ENCODE results near the gene MNAT1. TPM values are rescaled to one million over a fixed set of nuclear protein-coding genes. Genes with fewer than 3 reads are reported as not detected.

Gene MNAT1
- total and polyA plus RNA-seq, 2 experiments from 2014 or later: 22.2 to 55.2 TPM

DNA sequence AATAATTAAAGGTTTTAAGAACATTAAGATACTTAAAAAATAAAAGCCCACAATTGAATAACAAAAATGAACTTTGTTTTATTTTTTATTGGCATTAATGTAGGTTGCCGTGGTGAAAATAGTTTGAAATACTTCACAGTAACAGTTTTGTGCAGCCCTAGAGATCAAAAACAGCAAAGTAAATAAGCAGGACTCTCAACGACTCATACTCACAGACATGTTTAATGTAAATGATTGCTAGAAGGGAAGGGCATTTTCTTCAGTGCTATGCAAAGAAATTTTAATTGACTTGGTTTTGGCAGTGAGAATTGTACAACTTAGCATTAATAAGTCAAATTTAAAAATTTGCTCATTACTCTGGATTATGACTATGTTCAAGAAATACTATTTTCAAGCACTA is 230.3 kb downstream of the MNAT1 start:
- Histone ChIP-seq H3K4me3 (no peak overlapping the region), H3K36me3 (no peaks in the 10 kb centered on the region), H3K4me1 (ENCODE audit: low read depth) (no peaks in the 10 kb centered on the region), H3K27ac (no peak overlapping the region), H3K9me3 (ENCODE audit: low read depth) (no peaks in the 10 kb centered on the region), H3K27me3 (no peaks in the 10 kb centered on the region)
- TF ChIP-seq, protein P1, sequence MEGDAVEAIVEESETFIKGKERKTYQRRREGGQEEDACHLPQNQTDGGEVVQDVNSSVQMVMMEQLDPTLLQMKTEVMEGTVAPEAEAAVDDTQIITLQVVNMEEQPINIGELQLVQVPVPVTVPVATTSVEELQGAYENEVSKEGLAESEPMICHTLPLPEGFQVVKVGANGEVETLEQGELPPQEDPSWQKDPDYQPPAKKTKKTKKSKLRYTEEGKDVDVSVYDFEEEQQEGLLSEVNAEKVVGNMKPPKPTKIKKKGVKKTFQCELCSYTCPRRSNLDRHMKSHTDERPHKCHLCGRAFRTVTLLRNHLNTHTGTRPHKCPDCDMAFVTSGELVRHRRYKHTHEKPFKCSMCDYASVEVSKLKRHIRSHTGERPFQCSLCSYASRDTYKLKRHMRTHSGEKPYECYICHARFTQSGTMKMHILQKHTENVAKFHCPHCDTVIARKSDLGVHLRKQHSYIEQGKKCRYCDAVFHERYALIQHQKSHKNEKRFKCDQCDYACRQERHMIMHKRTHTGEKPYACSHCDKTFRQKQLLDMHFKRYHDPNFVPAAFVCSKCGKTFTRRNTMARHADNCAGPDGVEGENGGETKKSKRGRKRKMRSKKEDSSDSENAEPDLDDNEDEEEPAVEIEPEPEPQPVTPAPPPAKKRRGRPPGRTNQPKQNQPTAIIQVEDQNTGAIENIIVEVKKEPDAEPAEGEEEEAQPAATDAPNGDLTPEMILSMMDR (IDR thresholded peaks at IDR 0.05; ENCODE audit: low read depth, low read length): no peak
- no peak for DNase-seq (ENCODE audit: low read depth in 1 of 2, low spot score in 1 of 2)

DNA sequence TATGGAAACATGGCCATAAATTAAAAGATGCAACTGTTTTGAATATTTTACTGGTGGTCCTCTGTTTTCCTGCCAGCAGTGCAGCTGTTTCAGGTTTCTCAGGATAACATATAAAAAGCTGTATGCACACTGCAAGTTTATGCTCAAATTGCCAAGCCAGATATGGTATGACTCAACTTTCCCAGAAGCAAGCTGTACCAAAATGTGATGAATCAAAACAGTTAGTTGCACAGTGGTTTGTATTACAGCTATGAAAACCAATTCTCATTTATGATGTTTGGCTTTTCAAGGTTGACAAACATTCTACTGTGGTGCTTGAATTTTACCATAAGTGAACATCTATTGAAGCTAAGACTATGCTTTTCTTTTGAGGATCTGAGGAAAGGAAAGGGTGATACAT is 230.8 kb downstream of the MNAT1 start:
- no peaks in the 10 kb centered on the region for H3K4me1 ChIP-seq (ENCODE audit: low read depth)
- H3K9me3 ChIP-seq (ENCODE audit: low read depth): no peaks in the 10 kb centered on the region
- no peaks in the 10 kb centered on the region for H3K27me3 ChIP-seq
- TF ChIP-seq, protein P1 (IDR thresholded peaks at IDR 0.05; ENCODE audit: low read depth, low read length): no peak
- no peak overlapping the region for H3K4me3 ChIP-seq
- no peak overlapping the region for H3K27ac ChIP-seq
- no peaks in the 10 kb centered on the region for H3K36me3 ChIP-seq
- peak in 1 of 2 donors; percentile 79 for DNase-seq (ENCODE audit: low read depth in 1 of 2, low spot score in 1 of 2)

DNA sequence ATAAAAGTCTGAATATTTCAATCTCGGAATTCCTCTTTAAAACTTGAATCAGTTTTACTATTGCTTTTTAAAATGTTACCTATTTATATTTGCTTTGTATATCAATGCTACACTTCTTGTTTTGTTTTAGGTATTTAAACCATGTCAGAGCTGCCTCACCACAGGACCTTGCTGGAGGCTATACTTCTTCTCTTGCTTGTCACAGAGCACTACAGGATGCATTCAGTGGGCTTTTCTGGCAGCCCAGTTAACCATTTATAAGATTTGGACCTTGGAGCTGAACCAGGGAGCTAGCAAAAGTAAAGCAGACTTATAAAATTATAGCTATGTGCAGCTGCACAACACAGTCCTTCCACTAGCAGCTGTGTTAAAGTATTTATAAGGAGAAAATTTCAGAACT is 233.5 kb downstream of the MNAT1 start:
- Histone ChIP-seq H3K36me3 (no peaks in the 10 kb centered on the region), H3K4me1 (ENCODE audit: low read depth) (no peaks in the 10 kb centered on the region), H3K9me3 (ENCODE audit: low read depth) (no peaks in the 10 kb centered on the region), H3K27ac (no peak overlapping the region), H3K4me3 (no peak overlapping the region), H3K27me3 (no peaks in the 10 kb centered on the region)
- TF ChIP-seq, protein P1 (IDR thresholded peaks at IDR 0.05; ENCODE audit: low read depth, low read length): no peak
- no peak for DNase-seq (ENCODE audit: low read depth in 1 of 2, low spot score in 1 of 2)

DNA sequence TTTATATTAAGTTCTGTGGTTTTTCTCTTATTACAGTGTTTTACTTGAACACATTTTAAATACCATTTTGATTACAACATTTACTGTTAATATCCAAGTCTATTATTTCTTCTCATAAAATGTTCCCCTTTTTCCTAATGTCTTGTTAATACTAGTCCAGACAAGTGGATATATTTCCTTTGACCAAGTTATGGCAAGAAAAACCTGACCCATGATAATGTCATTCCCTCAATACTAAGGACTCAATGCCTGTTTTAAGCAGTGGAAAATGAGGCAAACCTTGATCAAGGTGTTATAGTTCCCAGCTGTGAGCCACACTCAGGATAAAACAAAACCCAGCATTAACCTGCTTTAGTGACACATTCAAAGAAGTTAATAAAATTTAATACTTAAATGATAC is 234.1 kb downstream of the MNAT1 start:
- H3K27me3 ChIP-seq: no peaks in the 10 kb centered on the region
- TF ChIP-seq, protein P1 (IDR thresholded peaks at IDR 0.05; ENCODE audit: low read depth, low read length): no peak
- DNase-seq (ENCODE audit: low read depth in 1 of 2, low spot score in 1 of 2): no peak
- H3K4me3 ChIP-seq: no peak overlapping the region
- H3K36me3 ChIP-seq: no peaks in the 10 kb centered on the region
- no peaks in the 10 kb centered on the region for H3K9me3 ChIP-seq (ENCODE audit: low read depth)
- no peaks in the 10 kb centered on the region for H3K4me1 ChIP-seq (ENCODE audit: low read depth)
- H3K27ac ChIP-seq: no peak overlapping the region

GRCh38 chr14:60970146-60970545 is 235.6 kb downstream of the MNAT1 start:
- H3K27me3 ChIP-seq: no peaks in the 10 kb centered on the region
- no peaks in the 10 kb centered on the region for H3K9me3 ChIP-seq (ENCODE audit: low read depth)
- no peak for DNase-seq (ENCODE audit: low read depth in 1 of 2, low spot score in 1 of 2)
- H3K4me1 ChIP-seq (ENCODE audit: low read depth): peaks cover 3% of the 10 kb centered on the region
- H3K27ac ChIP-seq: no peak overlapping the region
- H3K4me3 ChIP-seq: no peak overlapping the region
- peaks cover 3% of the 10 kb centered on the region for H3K36me3 ChIP-seq
- TF ChIP-seq, protein P1 (IDR thresholded peaks at IDR 0.05; ENCODE audit: low read depth, low read length): no peak

- no peak overlapping the region for H3K27ac ChIP-seq
- peaks cover 3% of the 10 kb centered on the region for H3K36me3 ChIP-seq
- no peaks in the 10 kb centered on the region for H3K27me3 ChIP-seq
- TF ChIP-seq, protein P1 (IDR thresholded peaks at IDR 0.05; ENCODE audit: low read depth, low read length): no peak
- no peaks in the 10 kb centered on the region for H3K9me3 ChIP-seq (ENCODE audit: low read depth)
- no peak for DNase-seq (ENCODE audit: low read depth in 1 of 2, low spot score in 1 of 2)
- H3K4me3 ChIP-seq: no peak overlapping the region
- peaks cover 3% of the 10 kb centered on the region for H3K4me1 ChIP-seq (ENCODE audit: low read depth)
Measured at GRCh38 chr14:60971271-60971670, 236.7 kb downstream of the MNAT1 start.
